ENCODE data around the gene BICRA. TPM values are rescaled to one million over a fixed set of nuclear protein-coding genes. Genes with fewer than 3 reads are reported as not detected.

Gene BICRA
- total RNA-seq, 4 donors from 2014 or later, result 8.4 to 35.2 (median 28.7) TPM

- intact Hi-C loops (cut with DNase I; ENCODE audit: low total_unique reads) (loop anchor here (1.0 to 2.0 kb wide), 4 partner anchors 8 to 98 kb away; partner anchors contain the start of gene NAPA), in situ Hi-C loops (cut with MboI; ENCODE audit: low sequenced_read_pairs in 4 of 4) (loop anchor here in 1 of 4 donors (10.0 kb wide), 1 partner anchor 94 kb away; no protein-coding TSS in a partner anchor)
- H3K4me1 ChIP-seq, result peaks cover 22 to 24% of the 10 kb centered on the region in 2 donors
- peak in 2 of 5 experiments; percentile 10 to 34 for TF ChIP-seq CTCF (IDR thresholded peaks at IDR 0.05 in 4 of 5, conservative IDR thresholded peaks at IDR 0.05 in 1 of 5)
- TF ChIP-seq POLR2A (IDR thresholded peaks at IDR 0.05), result peak; percentile 90 to 97
- no peaks in the 10 kb centered on the region for H3K9me3 ChIP-seq
- peak; percentile 99 to 100 for DNase-seq
- peak; percentile 96 to 97 for ATAC-seq
- peak overlapping the region; percentile 89 to 94 (median 92) for H3K27ac ChIP-seq
- peak overlapping the region; percentile 62 to 68 (median 63) for H3K4me3 ChIP-seq
- H3K27me3 ChIP-seq, result no peaks in the 10 kb centered on the region
- no peaks in the 10 kb centered on the region for H3K36me3 ChIP-seq
Measured at GRCh38 chr19:47600246-47601179, 8.4 kb upstream of the BICRA start.

- ATAC-seq, result no peak
- H3K4me3 ChIP-seq, result peak overlapping the region; percentile 62 to 68 (median 63)
- intact Hi-C loops (cut with DNase I; ENCODE audit: low total_unique reads), result loop anchor here (2.0 kb wide), 1 partner anchor 63 kb away; no protein-coding TSS in a partner anchor
- no peak for TF ChIP-seq POLR2A (IDR thresholded peaks at IDR 0.05)
- TF ChIP-seq CTCF (IDR thresholded peaks at IDR 0.05 in 4 of 5, conservative IDR thresholded peaks at IDR 0.05 in 1 of 5), result no peak
- H3K4me1 ChIP-seq, result peaks cover 22 to 24% of the 10 kb centered on the region in 2 donors
- H3K27ac ChIP-seq, result peak overlapping the region; percentile 89 to 94 (median 92)
- no peaks in the 10 kb centered on the region for H3K27me3 ChIP-seq
- no peaks in the 10 kb centered on the region for H3K36me3 ChIP-seq
- no peaks in the 10 kb centered on the region for H3K9me3 ChIP-seq
- in situ Hi-C loops (cut with MboI; ENCODE audit: low sequenced_read_pairs in 4 of 4), result loop anchor here in 1 of 4 donors (10.0 kb wide), 1 partner anchor 93 kb away; no protein-coding TSS in a partner anchor
- peak in 1 of 2 donors; percentile 41 for DNase-seq
Measured at GRCh38 chr19:47601180-47601904, 7.6 kb upstream of the BICRA start.

GRCh38 chr19:47603706-47604565, 5.0 kb upstream of the BICRA start:
- Histone ChIP-seq H3K27me3 (no peaks in the 10 kb centered on the region), H3K4me3 (no peak overlapping the region), H3K9me3 (no peaks in the 10 kb centered on the region), H3K27ac (no peak overlapping the region), H3K36me3 (no peaks in the 10 kb centered on the region), H3K4me1 (peaks cover 24 to 26% of the 10 kb centered on the region in 2 donors)
- in situ Hi-C loops (cut with MboI; ENCODE audit: low sequenced_read_pairs in 4 of 4), result loop anchor here in 1 of 4 donors (10.0 kb wide), 1 partner anchor 91 kb away; no protein-coding TSS in a partner anchor
- intact Hi-C loops (cut with DNase I; ENCODE audit: low total_unique reads), result no loop called here
- TF ChIP-seq CTCF (IDR thresholded peaks at IDR 0.05 in 4 of 5, conservative IDR thresholded peaks at IDR 0.05 in 1 of 5) (no peak), POLR2A (IDR thresholded peaks at IDR 0.05) (no peak)
- ATAC-seq (no peak), DNase-seq (no peak)

Measured in gastrocnemius medialis (tissue), 4 donors.